MM.1S (cell line): Measurements from ENCODE around the gene L3MBTL4.

Experiments
- DNase-seq: peaks from one replicate; pipeline ENCODE4 v3.0.0-alpha.2; 2015
- H2AFZ ChIP-seq: fragments of 300-600 bp; sonication (generic); 2 replicates; pipeline ENCODE4 v1.6.0; 2016; ENCODE audit warnings: antibody characterized with exemption, low read length
- H3F3A ChIP-seq: fragments of 300-600 bp; sonication (generic); 2 replicates; pipeline ENCODE4 v1.6.1; 2016; ENCODE audit warnings: mild to moderate bottlenecking, antibody characterized with exemption, low read length, moderate library complexity, mixed read lengths; ENCODE audit not compliant: insufficient read depth
- H3K27ac ChIP-seq: fragments of 300-600 bp; sonication (generic); 2 replicates; pipeline ENCODE4 v1.5.1; 2016; ENCODE audit warnings: mild to moderate bottlenecking, low read length
- H3K27me3 ChIP-seq: fragments of 300-600 bp; sonication (generic); replicated peaks from 2 replicates; pipeline ENCODE4 v1.6.0; 2016; ENCODE audit warnings: low read length; ENCODE audit not compliant: insufficient read depth
- H3K36me3 ChIP-seq: fragments of 300-600 bp; sonication (generic); replicated peaks from 2 replicates; pipeline ENCODE4 v1.6.1; 2016; ENCODE audit warnings: mild to moderate bottlenecking, low read length, mixed read lengths; ENCODE audit not compliant: insufficient read depth
- H3K4me1 ChIP-seq: fragments of 300-600 bp; sonication (generic); 2 replicates; pipeline ENCODE4 v1.6.1; 2016; ENCODE audit warnings: low read length, mixed read lengths
- H3K4me2 ChIP-seq: fragments of 300-600 bp; sonication (generic); 2 replicates; pipeline ENCODE4 v1.6.0; 2016; ENCODE audit warnings: low read depth, low read length
- H3K4me3 ChIP-seq: fragments of 300-600 bp; sonication (generic); 2 replicates; pipeline ENCODE4 v1.5.1; 2016; ENCODE audit warnings: low read length, mixed read lengths
- H3K79me2 ChIP-seq: fragments of 300-600 bp; sonication (generic); 2 replicates; pipeline ENCODE4 v1.6.1; 2016; ENCODE audit warnings: mixed run types, low read length, mixed read lengths
- H3K9ac ChIP-seq: fragments of 300-600 bp; sonication (generic); 2 replicates; pipeline ENCODE4 v1.6.1; 2016; ENCODE audit warnings: low read length, mixed read lengths
- H3K9me2 ChIP-seq: fragments of 300-600 bp; sonication (generic); replicated peaks from 2 replicates; pipeline ENCODE4 v1.6.1; 2016; ENCODE audit warnings: mild to moderate bottlenecking, low read length, mixed read lengths; ENCODE audit not compliant: insufficient read depth
- H3K9me3 ChIP-seq: fragments of 300-600 bp; sonication (generic); replicated peaks from 2 replicates; pipeline ENCODE4 v1.6.1; 2016; ENCODE audit warnings: mild to moderate bottlenecking, low read length, mixed read lengths; ENCODE audit not compliant: insufficient read depth
- H4K20me1 ChIP-seq: fragments of 300-600 bp; sonication (generic); 2 replicates; pipeline ENCODE4 v1.6.1; 2016; ENCODE audit warnings: mild to moderate bottlenecking, low read length, moderate library complexity, mixed read lengths; ENCODE audit not compliant: insufficient read depth
- EZH2 ChIP-seq: fragments of 300-600 bp; sonication (generic); optimal IDR thresholded peaks from 2 replicates; pipeline ENCODE3; 2017; ENCODE audit warnings: low read depth, mild to moderate bottlenecking, antibody characterized with exemption, low read length, mixed read lengths
- EZH2phosphoT487 ChIP-seq: fragments of 300-600 bp; sonication (generic); IDR thresholded peaks from 2 replicates; pipeline ENCODE4 v1.6.1; 2018; ENCODE audit warnings: antibody characterized with exemption, low read length
- TF ChIP-seq, protein P1 (sequence below): fragments of 300-600 bp; sonication (generic); IDR thresholded peaks from 2 replicates; pipeline ENCODE4 v1.5.1; 2016; ENCODE audit warnings: antibody characterized with exemption, low read length, mixed read lengths

Gene L3MBTL4

DNA sequence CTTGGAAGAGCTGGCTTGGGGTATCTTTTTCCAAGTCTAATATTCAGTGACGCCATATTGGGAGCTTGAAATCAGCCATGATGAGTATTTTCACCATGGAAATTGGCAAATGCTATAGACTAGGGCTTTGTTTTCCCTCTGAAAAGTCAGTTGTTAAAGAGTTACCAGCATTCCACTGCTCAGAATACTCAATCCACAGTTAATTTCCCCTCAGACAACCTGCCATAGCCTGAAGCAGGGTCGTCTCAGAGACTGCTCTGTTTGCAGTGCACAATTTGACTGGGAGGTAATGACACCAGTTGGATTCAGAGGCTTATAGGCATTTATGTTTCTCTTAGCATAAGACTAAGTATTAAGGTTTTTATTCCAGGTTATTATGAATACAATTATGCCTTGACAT lies 483.9 kb downstream of the L3MBTL4 start:
- Histone ChIP-seq H3K36me3 (no peaks in the 10 kb centered on the region), H3K27me3 (no peaks in the 10 kb centered on the region), H3K9ac (no peak overlapping the region), H2AFZ (no peak overlapping the region), H3K4me1 (no peaks in the 10 kb centered on the region), H4K20me1 (no peaks in the 10 kb centered on the region), H3K4me3 (no peak overlapping the region), H3K79me2 (no peaks in the 10 kb centered on the region), H3K9me2 (no peaks in the 10 kb centered on the region), H3K27ac (no peak overlapping the region), H3K4me2 (no peak overlapping the region), H3K9me3 (no peaks in the 10 kb centered on the region), H3F3A (no peaks in the 10 kb centered on the region)
- DNase-seq, result no peak
- TF ChIP-seq EZH2phosphoT487, result no peak
- TF ChIP-seq, protein P1, sequence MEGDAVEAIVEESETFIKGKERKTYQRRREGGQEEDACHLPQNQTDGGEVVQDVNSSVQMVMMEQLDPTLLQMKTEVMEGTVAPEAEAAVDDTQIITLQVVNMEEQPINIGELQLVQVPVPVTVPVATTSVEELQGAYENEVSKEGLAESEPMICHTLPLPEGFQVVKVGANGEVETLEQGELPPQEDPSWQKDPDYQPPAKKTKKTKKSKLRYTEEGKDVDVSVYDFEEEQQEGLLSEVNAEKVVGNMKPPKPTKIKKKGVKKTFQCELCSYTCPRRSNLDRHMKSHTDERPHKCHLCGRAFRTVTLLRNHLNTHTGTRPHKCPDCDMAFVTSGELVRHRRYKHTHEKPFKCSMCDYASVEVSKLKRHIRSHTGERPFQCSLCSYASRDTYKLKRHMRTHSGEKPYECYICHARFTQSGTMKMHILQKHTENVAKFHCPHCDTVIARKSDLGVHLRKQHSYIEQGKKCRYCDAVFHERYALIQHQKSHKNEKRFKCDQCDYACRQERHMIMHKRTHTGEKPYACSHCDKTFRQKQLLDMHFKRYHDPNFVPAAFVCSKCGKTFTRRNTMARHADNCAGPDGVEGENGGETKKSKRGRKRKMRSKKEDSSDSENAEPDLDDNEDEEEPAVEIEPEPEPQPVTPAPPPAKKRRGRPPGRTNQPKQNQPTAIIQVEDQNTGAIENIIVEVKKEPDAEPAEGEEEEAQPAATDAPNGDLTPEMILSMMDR, result no peak
- no peak for TF ChIP-seq EZH2

DNA sequence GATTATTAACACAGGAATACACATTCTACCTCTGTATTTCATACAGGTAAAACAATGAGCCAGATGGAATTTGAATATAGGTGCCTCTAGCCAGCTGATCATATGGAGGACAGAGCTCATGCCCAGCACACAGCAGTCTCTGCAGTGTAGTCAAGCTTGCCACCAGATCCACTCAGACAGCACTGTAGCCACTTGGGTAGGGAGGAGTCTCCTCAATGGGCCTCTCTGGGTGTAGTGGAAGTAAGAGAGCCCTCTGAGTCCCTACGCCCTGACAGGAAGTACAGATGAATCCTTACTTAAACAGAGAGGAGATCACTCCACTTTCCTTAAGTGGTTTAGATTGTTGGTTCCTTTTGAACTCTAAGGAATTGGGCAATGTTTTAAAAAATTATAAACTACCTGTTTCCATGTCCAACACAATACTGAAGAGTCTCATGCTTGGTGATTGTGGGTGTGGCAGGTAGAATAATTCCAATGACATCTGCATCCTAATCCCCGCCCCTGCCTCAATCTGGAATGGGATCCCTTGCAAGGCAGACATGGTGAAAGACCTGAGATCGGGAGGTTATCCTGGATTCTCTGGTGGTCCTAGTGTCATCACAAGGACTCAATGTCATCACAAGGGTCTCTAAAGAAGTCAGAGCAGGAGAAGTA lies 496.4 kb downstream of the L3MBTL4 start:
- Histone ChIP-seq H3K4me2 (no peak overlapping the region), H3K36me3 (no peaks in the 10 kb centered on the region), H3K4me3 (no peak overlapping the region), H3K9me2 (no peaks in the 10 kb centered on the region), H3K79me2 (no peaks in the 10 kb centered on the region), H3K9ac (no peak overlapping the region), H3K27me3 (no peaks in the 10 kb centered on the region), H3K9me3 (no peaks in the 10 kb centered on the region), H2AFZ (no peak overlapping the region), H3K27ac (no peak overlapping the region), H3K4me1 (no peaks in the 10 kb centered on the region), H4K20me1 (no peaks in the 10 kb centered on the region), H3F3A (no peaks in the 10 kb centered on the region)
- TF ChIP-seq EZH2phosphoT487 (no peak), EZH2 (no peak)
- TF ChIP-seq, protein P1, result no peak
- no peak for DNase-seq

DNA sequence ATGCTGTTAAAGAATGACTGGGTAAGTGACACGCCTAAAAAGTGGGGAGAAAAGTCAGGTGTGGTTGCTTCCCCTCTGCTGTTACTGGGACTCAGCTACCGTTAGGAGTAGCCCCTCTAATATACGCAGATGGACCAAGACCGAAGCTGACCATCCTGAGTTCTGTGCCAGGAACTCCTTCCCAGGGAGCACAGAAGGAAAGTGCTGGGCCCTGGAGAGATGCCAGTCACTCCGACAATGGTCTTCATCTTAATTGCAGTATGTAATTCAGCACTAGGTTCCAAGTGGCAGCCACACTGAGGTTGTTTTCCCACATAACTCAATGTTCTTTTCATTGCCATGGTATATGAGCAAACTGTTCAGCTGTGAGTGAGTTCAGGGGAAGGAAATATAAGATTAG lies 499.8 kb downstream of the L3MBTL4 start:
- Histone ChIP-seq H3K27ac (no peak overlapping the region), H3K36me3 (no peaks in the 10 kb centered on the region), H3K4me3 (no peak overlapping the region), H3K27me3 (no peaks in the 10 kb centered on the region), H3K9me2 (no peaks in the 10 kb centered on the region), H3K4me2 (no peak overlapping the region), H3K9ac (no peak overlapping the region), H3K79me2 (no peaks in the 10 kb centered on the region), H3K9me3 (no peaks in the 10 kb centered on the region), H3F3A (no peaks in the 10 kb centered on the region), H3K4me1 (no peaks in the 10 kb centered on the region), H4K20me1 (no peaks in the 10 kb centered on the region), H2AFZ (no peak overlapping the region)
- TF ChIP-seq EZH2phosphoT487, result no peak
- no peak for TF ChIP-seq EZH2
- TF ChIP-seq, protein P1, result no peak
- no peak for DNase-seq
